ENCODE data around the gene WNK3. TPM values are rescaled to one million over a fixed set of nuclear protein-coding genes. Genes with fewer than 3 reads are reported as not detected.

WNK3 gene
- total RNA-seq, 1 donor from 2014 or later, result 6.0 TPM

DNA sequence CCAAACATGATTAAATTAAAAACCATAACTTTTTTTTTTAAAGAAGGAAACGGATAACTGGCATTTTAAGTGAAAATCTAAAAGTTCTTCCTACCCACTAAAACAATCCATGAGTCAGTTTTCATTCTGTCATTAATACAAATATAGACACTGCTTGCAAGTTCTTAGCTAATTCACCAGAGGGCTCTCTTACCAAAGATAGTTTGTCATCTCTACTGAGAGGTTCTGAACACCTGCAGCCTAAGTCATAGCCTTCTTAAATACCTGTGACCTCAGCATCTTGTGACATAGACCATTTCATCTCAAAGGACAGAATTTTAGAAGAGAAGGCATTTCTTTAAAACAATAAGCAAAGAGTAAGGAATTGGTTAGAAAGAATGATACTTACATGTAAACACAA, 109.5 kb downstream of the WNK3 start:
- peaks cover 1% of the 10 kb centered on the region for H3K36me3 Mint-ChIP-seq (ENCODE audit: low read depth)
- no peaks in the 10 kb centered on the region for H3K27me3 Mint-ChIP-seq (ENCODE audit: low read depth)
- peaks cover 27% of the 10 kb centered on the region for H3K4me1 Mint-ChIP-seq (ENCODE audit: low read depth)
- DNase-seq (ENCODE audit: low spot score), result no peak
- no peak overlapping the region for H3K27ac Mint-ChIP-seq (ENCODE audit: unreplicated experiment)
- TF ChIP-seq, protein P1, sequence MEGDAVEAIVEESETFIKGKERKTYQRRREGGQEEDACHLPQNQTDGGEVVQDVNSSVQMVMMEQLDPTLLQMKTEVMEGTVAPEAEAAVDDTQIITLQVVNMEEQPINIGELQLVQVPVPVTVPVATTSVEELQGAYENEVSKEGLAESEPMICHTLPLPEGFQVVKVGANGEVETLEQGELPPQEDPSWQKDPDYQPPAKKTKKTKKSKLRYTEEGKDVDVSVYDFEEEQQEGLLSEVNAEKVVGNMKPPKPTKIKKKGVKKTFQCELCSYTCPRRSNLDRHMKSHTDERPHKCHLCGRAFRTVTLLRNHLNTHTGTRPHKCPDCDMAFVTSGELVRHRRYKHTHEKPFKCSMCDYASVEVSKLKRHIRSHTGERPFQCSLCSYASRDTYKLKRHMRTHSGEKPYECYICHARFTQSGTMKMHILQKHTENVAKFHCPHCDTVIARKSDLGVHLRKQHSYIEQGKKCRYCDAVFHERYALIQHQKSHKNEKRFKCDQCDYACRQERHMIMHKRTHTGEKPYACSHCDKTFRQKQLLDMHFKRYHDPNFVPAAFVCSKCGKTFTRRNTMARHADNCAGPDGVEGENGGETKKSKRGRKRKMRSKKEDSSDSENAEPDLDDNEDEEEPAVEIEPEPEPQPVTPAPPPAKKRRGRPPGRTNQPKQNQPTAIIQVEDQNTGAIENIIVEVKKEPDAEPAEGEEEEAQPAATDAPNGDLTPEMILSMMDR (IDR thresholded peaks at IDR 0.05), result peak; percentile 74
- H3K9me3 Mint-ChIP-seq (ENCODE audit: low read depth), result peaks cover 5% of the 10 kb centered on the region
- H3K4me3 Mint-ChIP-seq (ENCODE audit: unreplicated experiment), result no peak overlapping the region

DNA sequence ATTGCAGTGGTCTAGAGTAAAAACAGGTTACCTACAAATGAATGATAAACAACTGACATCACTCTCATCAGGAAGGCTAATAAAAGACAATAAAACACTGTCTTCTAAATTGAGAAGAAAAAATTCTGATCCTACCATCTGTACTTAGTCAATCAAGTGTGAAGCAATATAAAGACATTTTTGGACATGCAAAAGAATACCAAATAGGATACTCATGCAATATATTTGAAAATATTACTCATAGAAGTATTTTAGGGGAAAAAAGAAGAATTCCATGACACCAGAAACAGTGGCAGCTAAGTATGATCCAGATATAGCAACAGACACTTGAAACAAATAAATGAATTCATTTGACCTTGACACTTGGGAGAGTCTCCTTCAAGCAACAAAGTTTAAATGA, 111.0 kb downstream of the WNK3 start:
- H3K36me3 Mint-ChIP-seq (ENCODE audit: low read depth), result peaks cover 1% of the 10 kb centered on the region
- H3K4me1 Mint-ChIP-seq (ENCODE audit: low read depth), result peaks cover 27% of the 10 kb centered on the region
- no peak overlapping the region for H3K27ac Mint-ChIP-seq (ENCODE audit: unreplicated experiment)
- peaks cover 5% of the 10 kb centered on the region for H3K9me3 Mint-ChIP-seq (ENCODE audit: low read depth)
- no peak for DNase-seq (ENCODE audit: low spot score)
- TF ChIP-seq, protein P1 (IDR thresholded peaks at IDR 0.05), result no peak
- no peak overlapping the region for H3K4me3 Mint-ChIP-seq (ENCODE audit: unreplicated experiment)
- H3K27me3 Mint-ChIP-seq (ENCODE audit: low read depth), result no peaks in the 10 kb centered on the region

DNA sequence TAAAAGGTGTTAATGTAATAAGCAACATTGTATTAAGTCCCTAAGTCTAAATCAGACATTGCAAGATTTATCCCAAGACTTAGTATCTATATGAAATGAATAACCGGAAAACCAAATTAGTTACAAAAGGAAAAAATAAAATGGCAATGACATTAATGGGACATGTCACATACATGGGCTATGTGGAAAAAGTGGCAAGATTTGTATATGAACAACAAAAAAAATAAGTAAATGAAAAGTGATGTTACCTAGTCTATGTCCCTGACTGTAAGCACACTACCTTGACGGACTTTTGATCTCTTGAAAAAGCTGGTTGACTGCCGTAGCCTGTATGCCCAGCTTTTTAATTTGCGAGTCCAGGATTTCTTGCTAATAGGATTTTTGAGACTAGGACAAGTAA, 119.3 kb downstream of the WNK3 start:
- H3K4me3 Mint-ChIP-seq (ENCODE audit: unreplicated experiment), result no peak overlapping the region

DNA sequence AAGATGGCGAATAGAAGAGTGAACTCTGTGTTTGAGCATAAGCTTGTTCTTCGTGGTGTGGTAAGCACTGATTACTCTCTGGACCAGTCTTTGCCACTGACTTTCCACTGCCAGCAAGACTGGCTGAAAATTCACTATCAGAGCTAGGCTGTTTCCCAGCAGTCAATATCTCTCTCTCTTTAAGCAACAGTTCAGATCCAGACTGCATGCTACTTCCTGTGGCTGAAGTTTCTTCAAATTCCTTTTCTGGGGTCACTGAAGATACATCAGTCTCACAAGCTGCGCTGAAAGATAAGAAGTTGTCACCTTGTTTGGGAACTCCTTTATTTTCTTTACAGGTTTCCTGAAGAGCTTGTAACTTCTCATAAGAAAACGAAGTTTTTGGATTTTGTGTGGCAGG, 120.8 kb downstream of the WNK3 start:
- Mint-ChIP-seq H3K36me3 (ENCODE audit: low read depth) (peaks cover 7% of the 10 kb centered on the region), H3K4me1 (ENCODE audit: low read depth) (no peaks in the 10 kb centered on the region), H3K27me3 (ENCODE audit: low read depth) (no peaks in the 10 kb centered on the region), H3K4me3 (ENCODE audit: unreplicated experiment) (no peak overlapping the region), H3K27ac (ENCODE audit: unreplicated experiment) (no peak overlapping the region), H3K9me3 (ENCODE audit: low read depth) (peaks cover 16% of the 10 kb centered on the region)
- TF ChIP-seq, protein P1 (IDR thresholded peaks at IDR 0.05), result no peak
- no peak for DNase-seq (ENCODE audit: low spot score)

More for the DNA sequence above, 119.3 kb downstream of the WNK3 start:
- peaks cover 7% of the 10 kb centered on the region for H3K36me3 Mint-ChIP-seq (ENCODE audit: low read depth)
- DNase-seq (ENCODE audit: low spot score), result no peak
- H3K9me3 Mint-ChIP-seq (ENCODE audit: low read depth), result peaks cover 14% of the 10 kb centered on the region
- peaks cover 2% of the 10 kb centered on the region for H3K4me1 Mint-ChIP-seq (ENCODE audit: low read depth)
- no peaks in the 10 kb centered on the region for H3K27me3 Mint-ChIP-seq (ENCODE audit: low read depth)
- TF ChIP-seq, protein P1 (IDR thresholded peaks at IDR 0.05), result no peak
- no peak overlapping the region for H3K27ac Mint-ChIP-seq (ENCODE audit: unreplicated experiment)

DNA sequence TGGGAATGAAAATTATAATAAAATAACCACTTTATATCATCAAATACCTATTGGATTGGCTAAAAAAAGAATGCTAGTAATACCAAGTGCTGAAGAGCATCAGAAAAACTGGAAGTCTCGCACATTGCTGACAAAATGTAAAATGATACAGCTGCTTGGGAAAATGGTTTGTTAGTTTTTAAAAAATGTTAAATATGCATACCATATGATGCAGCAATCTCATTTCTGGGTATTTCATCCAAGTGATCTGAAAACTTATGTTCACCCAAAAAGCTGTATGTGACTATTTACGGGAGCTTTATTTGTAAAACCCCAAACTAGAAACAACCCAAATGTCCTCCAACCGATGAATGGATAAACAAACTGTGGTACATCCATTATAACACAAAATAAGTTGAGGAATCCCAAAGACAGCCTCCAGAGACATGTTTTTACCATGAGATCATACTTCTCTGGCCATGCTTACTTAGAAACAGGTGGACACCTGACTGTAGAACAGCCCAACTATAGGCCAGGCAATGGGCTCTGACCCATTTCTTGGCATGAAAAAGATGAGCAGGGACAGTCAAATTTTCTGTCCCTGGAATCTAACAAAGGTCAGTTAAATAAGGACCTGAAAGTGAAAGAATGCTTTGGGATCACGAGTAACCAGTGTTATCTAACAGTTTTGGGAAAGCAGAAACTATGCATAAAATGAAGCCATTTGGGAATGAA, 127.3 kb downstream of the WNK3 start:
- Mint-ChIP-seq H3K4me1 (ENCODE audit: low read depth) (peaks cover 9% of the 10 kb centered on the region), H3K4me3 (ENCODE audit: unreplicated experiment) (no peak overlapping the region), H3K27ac (ENCODE audit: unreplicated experiment) (peak overlapping the region; percentile 82), H3K27me3 (ENCODE audit: low read depth) (no peaks in the 10 kb centered on the region), H3K9me3 (ENCODE audit: low read depth) (peaks cover 8% of the 10 kb centered on the region), H3K36me3 (ENCODE audit: low read depth) (peaks cover 1% of the 10 kb centered on the region)
- DNase-seq (ENCODE audit: low spot score), result no peak
- TF ChIP-seq, protein P1 (IDR thresholded peaks at IDR 0.05), result no peak

Data from chondrocyte (in vitro differentiated cells).